Panc1 (cell line): ENCODE data around the gene MASP2. TPM values are rescaled to one million over a fixed set of nuclear protein-coding genes. Genes with fewer than 3 reads are reported as not detected.

Experiments used
- ATAC-seq: fragments of 200-7000 bp; cut with Tn5 transposase; 2 replicates; pipeline ENCODE4 v1.9.1; 2020; ENCODE audit warnings: mild to moderate bottlenecking, moderate library complexity
- BruUV-seq: library from RNA; stranded (reverse); fragments of 400-500 nt; replicated peaks from 2 replicates; lab custom pipeline; 2021; lab: Mats Ljungman, UMichigan
- CTCF ChIA-PET: fragments of 300-600 bp; sonication (Branson Sonifier 250); formaldehyde crosslinking; loops from one replicate; lab custom pipeline; 2022; ENCODE audit warnings: antibody characterized with exemption; lab: Charles Lee
- POLR2A ChIA-PET: fragments of 300-600 bp; sonication (Branson Sonifier 250); formaldehyde crosslinking; loops from one replicate; lab custom pipeline; 2022; ENCODE audit warnings: antibody characterized with exemption; lab: Charles Lee
- DNase-seq: peaks from one replicate; pipeline ENCODE4 v3.0.0-alpha.2; 2010; ENCODE audit warnings: low read depth, low spot score
- H3K27ac ChIP-seq: 2 replicates; pipeline ENCODE4 v1.5.1; 2011; ENCODE audit warnings: mild to moderate bottlenecking, low read length, inconsistent platforms
- H3K27me3 ChIP-seq: fragments of 200-500 bp; sonication (Bioruptor generic); 2 replicates; pipeline ENCODE4 v1.6.0; 2014; ENCODE audit warnings: low read length, inconsistent platforms; ENCODE audit not compliant: control insufficient read depth, insufficient read depth
- H3K36me3 ChIP-seq: fragments of 200-500 bp; sonication (Bioruptor generic); 2 replicates; pipeline ENCODE4 v1.5.1; 2014; ENCODE audit warnings: inconsistent platforms, mild to moderate bottlenecking, low read length, moderate library complexity; ENCODE audit not compliant: control insufficient read depth, insufficient read depth
- H3K4me1 ChIP-seq: 2 replicates; pipeline ENCODE4 v1.5.1; 2011; ENCODE audit warnings: inconsistent platforms, mild to moderate bottlenecking, low read length, moderate library complexity; ENCODE audit not compliant: control insufficient read depth, insufficient read depth
- H3K4me3 ChIP-seq, 2 experiments: 2 replicates each; pipeline ENCODE4 v1.5.1; 2011 to 2012; ENCODE audit warnings: low read depth in 2 of 2, low read length in 2 of 2, mild to moderate bottlenecking in 2 of 2, inconsistent platforms in 1 of 2, moderate library complexity in 1 of 2
- H3K9me3 ChIP-seq: fragments of 200-500 bp; sonication (Bioruptor generic); 2 replicates; pipeline ENCODE4 v1.5.1; 2014; ENCODE audit warnings: low read depth, mild to moderate bottlenecking, inconsistent platforms, low read length, moderate library complexity; ENCODE audit not compliant: control insufficient read depth, insufficient read depth
- POLR2AphosphoS5 ChIP-seq: IDR thresholded peaks from 2 replicates; pipeline ENCODE4 v1.6.1; 2012; ENCODE audit warnings: mild to moderate bottlenecking, low read depth, low read length, moderate library complexity
- SIN3A ChIP-seq: IDR thresholded peaks from 2 replicates; pipeline ENCODE4 v1.6.1; 2012; ENCODE audit warnings: low read depth, mild to moderate bottlenecking, low read length, moderate library complexity, borderline replicate concordance; ENCODE audit not compliant: insufficient read depth
- TCF7L2 ChIP-seq: IDR thresholded peaks from 2 replicates; pipeline ENCODE4 v1.6.1; 2011; ENCODE audit warnings: mild to moderate bottlenecking, low read depth, low read length, inconsistent platforms
- in situ Hi-C: cut with HindIII; loops from 2 replicates; pipeline ENCODE4 v1.10.0; 2016; ENCODE audit warnings: low sequenced_read_pairs, low pct_unique_long_range_greater_than_20kb
- intact Hi-C: fragments of 100-400 bp; cut with micrococcal nuclease; formaldehyde crosslinking; loops from one replicate; pipeline ENCODE4 v1.10.0; 2022; ENCODE audit not compliant: unreplicated experiment
- total RNA-seq: library from RNA; stranded (reverse); gene quantifications from one replicate; pipeline ENCODE4 v1.2.1, GENCODE V29; 2021; ENCODE audit not compliant: unreplicated experiment
- TF ChIP-seq, protein P1 (sequence below), 2 experiments: IDR thresholded peaks; 2 replicates each; pipeline ENCODE4 v1.6.1; 2011 to 2012; ENCODE audit warnings: low read depth in 2 of 2, control low read depth in 1 of 2, low read length in 1 of 2, mild to moderate bottlenecking in 1 of 2, moderate library complexity in 1 of 2; ENCODE audit not compliant: insufficient read depth in 1 of 2
- TF ChIP-seq, protein P2 (sequence below): fragments of 450-650 bp; IDR thresholded peaks from 2 replicates; pipeline ENCODE4 v1.5.1; 2017; ENCODE audit warnings: mild to moderate bottlenecking

The MASP2 gene
- total RNA-seq, 1 experiment from 2014 or later: 0.41 TPM

DNA sequence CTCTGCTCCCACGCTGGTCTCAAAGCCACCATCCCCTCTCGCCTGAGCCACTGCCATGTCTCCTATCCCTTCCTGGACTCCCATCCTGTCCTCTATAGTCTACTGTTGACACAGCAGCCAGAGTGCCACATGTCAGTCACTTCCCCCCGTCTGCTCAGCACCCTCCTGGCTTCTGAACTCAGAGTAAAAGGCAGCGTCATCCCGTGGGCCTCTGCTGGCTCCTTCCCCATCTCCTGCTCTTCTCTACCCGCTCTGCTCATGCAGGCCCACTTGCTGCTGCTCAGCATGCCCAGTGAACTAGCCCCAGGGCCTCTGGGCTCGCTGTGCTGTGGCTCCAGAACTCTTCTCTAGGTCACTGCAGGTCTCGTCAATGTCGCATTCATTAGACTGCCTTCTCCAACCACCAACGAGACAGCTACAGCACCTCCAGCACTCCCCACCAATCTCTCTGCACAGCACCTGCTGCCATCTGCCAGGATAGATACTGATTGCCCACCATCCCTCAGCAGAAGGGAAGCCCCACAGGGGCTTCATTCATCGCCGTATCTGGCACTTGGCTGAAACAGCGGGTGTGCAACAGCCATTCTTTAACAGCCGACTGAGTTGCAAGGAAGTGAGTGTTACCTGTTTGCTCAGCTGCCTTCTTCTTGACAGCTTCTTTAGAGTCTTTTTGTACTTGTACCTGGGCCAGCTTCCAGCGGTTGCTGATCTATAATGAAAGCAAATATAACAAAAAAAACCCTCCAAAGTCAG lies 24.6 kb upstream of the MASP2 start:
- Histone ChIP-seq H3K27ac (no peak overlapping the region), H3K36me3 (peaks cover 25% of the 10 kb centered on the region), H3K4me3 (no peak overlapping the region), H3K4me1 (no peaks in the 10 kb centered on the region), H3K27me3 (no peaks in the 10 kb centered on the region), H3K9me3 (no peaks in the 10 kb centered on the region)
- peak; percentile 29; the same call in 1 of the 2 replicates for ATAC-seq
- POLR2A ChIA-PET: no interaction called here
- DNase-seq: no peak
- CTCF ChIA-PET: no interaction called here
- in situ Hi-C loops: no loop called here
- intact Hi-C loops: no loop called here
- BruUV-seq: no TSS peak
- TF ChIP-seq, protein P1, sequence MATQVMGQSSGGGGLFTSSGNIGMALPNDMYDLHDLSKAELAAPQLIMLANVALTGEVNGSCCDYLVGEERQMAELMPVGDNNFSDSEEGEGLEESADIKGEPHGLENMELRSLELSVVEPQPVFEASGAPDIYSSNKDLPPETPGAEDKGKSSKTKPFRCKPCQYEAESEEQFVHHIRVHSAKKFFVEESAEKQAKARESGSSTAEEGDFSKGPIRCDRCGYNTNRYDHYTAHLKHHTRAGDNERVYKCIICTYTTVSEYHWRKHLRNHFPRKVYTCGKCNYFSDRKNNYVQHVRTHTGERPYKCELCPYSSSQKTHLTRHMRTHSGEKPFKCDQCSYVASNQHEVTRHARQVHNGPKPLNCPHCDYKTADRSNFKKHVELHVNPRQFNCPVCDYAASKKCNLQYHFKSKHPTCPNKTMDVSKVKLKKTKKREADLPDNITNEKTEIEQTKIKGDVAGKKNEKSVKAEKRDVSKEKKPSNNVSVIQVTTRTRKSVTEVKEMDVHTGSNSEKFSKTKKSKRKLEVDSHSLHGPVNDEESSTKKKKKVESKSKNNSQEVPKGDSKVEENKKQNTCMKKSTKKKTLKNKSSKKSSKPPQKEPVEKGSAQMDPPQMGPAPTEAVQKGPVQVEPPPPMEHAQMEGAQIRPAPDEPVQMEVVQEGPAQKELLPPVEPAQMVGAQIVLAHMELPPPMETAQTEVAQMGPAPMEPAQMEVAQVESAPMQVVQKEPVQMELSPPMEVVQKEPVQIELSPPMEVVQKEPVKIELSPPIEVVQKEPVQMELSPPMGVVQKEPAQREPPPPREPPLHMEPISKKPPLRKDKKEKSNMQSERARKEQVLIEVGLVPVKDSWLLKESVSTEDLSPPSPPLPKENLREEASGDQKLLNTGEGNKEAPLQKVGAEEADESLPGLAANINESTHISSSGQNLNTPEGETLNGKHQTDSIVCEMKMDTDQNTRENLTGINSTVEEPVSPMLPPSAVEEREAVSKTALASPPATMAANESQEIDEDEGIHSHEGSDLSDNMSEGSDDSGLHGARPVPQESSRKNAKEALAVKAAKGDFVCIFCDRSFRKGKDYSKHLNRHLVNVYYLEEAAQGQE (IDR thresholded peaks at IDR 0.05; ENCODE audit: insufficient read depth in 1 of 2, low read depth in 2 of 2, low read length in 1 of 2): no peak
- TF ChIP-seq, protein P2, sequence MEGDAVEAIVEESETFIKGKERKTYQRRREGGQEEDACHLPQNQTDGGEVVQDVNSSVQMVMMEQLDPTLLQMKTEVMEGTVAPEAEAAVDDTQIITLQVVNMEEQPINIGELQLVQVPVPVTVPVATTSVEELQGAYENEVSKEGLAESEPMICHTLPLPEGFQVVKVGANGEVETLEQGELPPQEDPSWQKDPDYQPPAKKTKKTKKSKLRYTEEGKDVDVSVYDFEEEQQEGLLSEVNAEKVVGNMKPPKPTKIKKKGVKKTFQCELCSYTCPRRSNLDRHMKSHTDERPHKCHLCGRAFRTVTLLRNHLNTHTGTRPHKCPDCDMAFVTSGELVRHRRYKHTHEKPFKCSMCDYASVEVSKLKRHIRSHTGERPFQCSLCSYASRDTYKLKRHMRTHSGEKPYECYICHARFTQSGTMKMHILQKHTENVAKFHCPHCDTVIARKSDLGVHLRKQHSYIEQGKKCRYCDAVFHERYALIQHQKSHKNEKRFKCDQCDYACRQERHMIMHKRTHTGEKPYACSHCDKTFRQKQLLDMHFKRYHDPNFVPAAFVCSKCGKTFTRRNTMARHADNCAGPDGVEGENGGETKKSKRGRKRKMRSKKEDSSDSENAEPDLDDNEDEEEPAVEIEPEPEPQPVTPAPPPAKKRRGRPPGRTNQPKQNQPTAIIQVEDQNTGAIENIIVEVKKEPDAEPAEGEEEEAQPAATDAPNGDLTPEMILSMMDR: no peak
- TF ChIP-seq TCF7L2 (no peak), POLR2AphosphoS5 (no peak), SIN3A (no peak)

DNA sequence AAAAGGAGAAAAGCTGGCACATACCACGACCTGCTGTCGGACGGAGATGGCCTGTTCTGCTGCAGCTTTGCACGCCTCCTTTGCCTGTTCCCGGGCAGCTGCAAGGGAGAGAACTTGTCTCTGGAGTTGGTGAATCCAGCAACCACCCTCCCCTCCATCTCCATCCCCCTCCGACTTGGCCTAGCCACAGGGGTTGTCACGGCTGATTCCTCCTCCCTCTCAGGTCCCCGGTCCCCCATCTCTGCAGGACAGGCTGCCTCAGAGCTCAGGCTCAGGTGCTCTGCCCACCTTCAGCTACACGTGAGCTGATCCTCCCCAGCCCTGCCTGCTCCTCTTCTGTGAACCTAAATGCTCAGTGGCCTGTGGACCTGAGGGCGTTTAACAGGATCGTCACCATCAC lies 23.8 kb upstream of the MASP2 start:
- ATAC-seq: no peak
- in situ Hi-C loops: no loop called here
- no TSS peak for BruUV-seq
- Histone ChIP-seq H3K27ac (no peak overlapping the region), H3K4me3 (no peak overlapping the region), H3K4me1 (no peaks in the 10 kb centered on the region), H3K27me3 (no peaks in the 10 kb centered on the region), H3K36me3 (peaks cover 27% of the 10 kb centered on the region), H3K9me3 (no peaks in the 10 kb centered on the region)
- CTCF ChIA-PET: no interaction called here
- POLR2A ChIA-PET: no interaction called here
- TF ChIP-seq, protein P2: no peak
- TF ChIP-seq TCF7L2 (no peak), POLR2AphosphoS5 (no peak; the same call in 1 of the 2 replicates), SIN3A (no peak)
- TF ChIP-seq, protein P1 (IDR thresholded peaks at IDR 0.05; ENCODE audit: insufficient read depth in 1 of 2, low read depth in 2 of 2, low read length in 1 of 2): no peak
- intact Hi-C loops: no loop called here
- DNase-seq: no peak
